ENCODE measurements around the gene CELF3.

Gene CELF3

GRCh38 chr1:151708891-151709290 is 7.7 kb downstream of the CELF3 start:
- TF ChIP-seq CTCF (IDR thresholded peaks at IDR 0.05; ENCODE audit: control insufficient read depth, insufficient read depth, low read depth, low read length, missing control alignments) = no peak
- DNase-seq (ENCODE audit: low read depth) = no peak
- H3K4me3 ChIP-seq (ENCODE audit: control insufficient read depth, low read depth, low read length) = no peak overlapping the region

- no peak overlapping the region for H3K4me3 ChIP-seq (ENCODE audit: control insufficient read depth, low read depth, low read length)
- no peak for TF ChIP-seq CTCF (IDR thresholded peaks at IDR 0.05; ENCODE audit: control insufficient read depth, insufficient read depth, low read depth, low read length, missing control alignments)
- DNase-seq (ENCODE audit: low read depth) = no peak
Observed at GRCh38 chr1:151707541-151708065, 9.0 kb downstream of the CELF3 start.

- H3K4me3 ChIP-seq (ENCODE audit: control insufficient read depth, low read depth, low read length) = no peak overlapping the region
- TF ChIP-seq CTCF (IDR thresholded peaks at IDR 0.05; ENCODE audit: control insufficient read depth, insufficient read depth, low read depth, low read length, missing control alignments) = no peak
- DNase-seq (ENCODE audit: low read depth) = no peak
Observed at GRCh38 chr1:151706464-151707415, 9.9 kb downstream of the CELF3 start.

- no peak overlapping the region for H3K4me3 ChIP-seq (ENCODE audit: control insufficient read depth, low read depth, low read length)
- no peak for TF ChIP-seq CTCF (IDR thresholded peaks at IDR 0.05; ENCODE audit: control insufficient read depth, insufficient read depth, low read depth, low read length, missing control alignments)
- DNase-seq (ENCODE audit: low read depth) = no peak
Observed at GRCh38 chr1:151705753-151706463, 10.7 kb downstream of the CELF3 start.

GRCh38 chr1:151705146-151705545 is 11.5 kb downstream of the CELF3 start:
- no peak for DNase-seq (ENCODE audit: low read depth)
- no peak overlapping the region for H3K4me3 ChIP-seq (ENCODE audit: control insufficient read depth, low read depth, low read length)
- no peak for TF ChIP-seq CTCF (IDR thresholded peaks at IDR 0.05; ENCODE audit: control insufficient read depth, insufficient read depth, low read depth, low read length, missing control alignments)

GRCh38 chr1:151704246-151704645 is 12.4 kb downstream of the CELF3 start:
- no peak for TF ChIP-seq CTCF (IDR thresholded peaks at IDR 0.05; ENCODE audit: control insufficient read depth, insufficient read depth, low read depth, low read length, missing control alignments)
- no peak for DNase-seq (ENCODE audit: low read depth)
- H3K4me3 ChIP-seq (ENCODE audit: control insufficient read depth, low read depth, low read length) = no peak overlapping the region

Data from AG09309 (cell line).